ENCODE data around the gene RARB. TPM values are rescaled to one million over a fixed set of nuclear protein-coding genes. Genes with fewer than 3 reads are reported as not detected.

RARB gene
- total RNA-seq, 1 donor from 2014 or later = 5.6 TPM

GRCh38 chr3:25421747-25422146, 6.3 kb upstream of the RARB start:
- Histone ChIP-seq H3K36me3 (no peaks in the 10 kb centered on the region), H3K27me3 (ENCODE audit: low read depth) (no peaks in the 10 kb centered on the region), H3K27ac (no peak overlapping the region), H3K4me1 (peaks cover under 1% of the 10 kb centered on the region), H3K9me3 (no peaks in the 10 kb centered on the region), H3K4me3 (no peak overlapping the region)
- intact Hi-C loops (cut with DNase I) = no loop called here
- DNase-seq (no peak), ATAC-seq (no peak)
- no peak for TF ChIP-seq CTCF (IDR thresholded peaks at IDR 0.05)

- Histone ChIP-seq H3K27ac (no peak overlapping the region), H3K4me1 (peaks cover 9% of the 10 kb centered on the region), H3K36me3 (no peaks in the 10 kb centered on the region), H3K9me3 (no peaks in the 10 kb centered on the region), H3K27me3 (ENCODE audit: low read depth) (peaks cover 5% of the 10 kb centered on the region), H3K4me3 (no peak overlapping the region)
- ATAC-seq (no peak), DNase-seq (no peak)
- intact Hi-C loops (cut with DNase I) = no loop called here
- no peak for TF ChIP-seq CTCF (IDR thresholded peaks at IDR 0.05)
Observed at GRCh38 chr3:25423780-25424588, 4.1 kb upstream of the RARB start.

- H3K4me1 ChIP-seq = peaks cover 9% of the 10 kb centered on the region
- H3K36me3 ChIP-seq = no peaks in the 10 kb centered on the region
- H3K27me3 ChIP-seq (ENCODE audit: low read depth) = peaks cover 5% of the 10 kb centered on the region
- TF ChIP-seq CTCF (IDR thresholded peaks at IDR 0.05) = no peak
- DNase-seq (no peak), ATAC-seq (no peak)
- H3K27ac ChIP-seq = no peak overlapping the region
- no peaks in the 10 kb centered on the region for H3K9me3 ChIP-seq
- intact Hi-C loops (cut with DNase I) = no loop called here
- H3K4me3 ChIP-seq = no peak overlapping the region
Observed at GRCh38 chr3:25424614-25425013, 3.4 kb upstream of the RARB start.

DNA sequence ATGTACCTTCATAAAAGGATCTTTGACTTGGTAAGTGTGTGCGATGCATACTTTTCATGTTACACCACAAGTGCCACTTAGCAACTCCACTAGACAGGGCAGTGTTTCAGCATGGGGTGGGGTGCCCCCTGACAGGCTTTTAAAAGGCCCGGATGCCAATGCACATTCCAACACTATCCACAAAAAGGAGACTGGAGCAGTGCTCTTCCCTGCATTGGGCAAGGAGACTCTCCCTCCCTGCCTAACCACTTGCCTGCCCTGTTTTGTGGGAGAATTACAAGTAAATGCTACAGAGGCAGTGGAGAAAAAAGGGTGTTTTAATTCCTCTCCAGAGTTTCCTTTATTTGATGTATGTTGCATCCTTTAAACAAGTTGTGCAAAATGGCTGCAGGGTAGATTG, 1.7 kb upstream of the RARB start:
- Histone ChIP-seq H3K9me3 (no peaks in the 10 kb centered on the region), H3K27me3 (ENCODE audit: low read depth) (peaks cover 5% of the 10 kb centered on the region), H3K36me3 (no peaks in the 10 kb centered on the region), H3K27ac (no peak overlapping the region), H3K4me1 (peaks cover 9% of the 10 kb centered on the region), H3K4me3 (no peak overlapping the region)
- TF ChIP-seq CTCF (IDR thresholded peaks at IDR 0.05) = no peak
- intact Hi-C loops (cut with DNase I) = no loop called here
- DNase-seq (peak; percentile 51), ATAC-seq (peak; percentile 81 to 82)

DNA sequence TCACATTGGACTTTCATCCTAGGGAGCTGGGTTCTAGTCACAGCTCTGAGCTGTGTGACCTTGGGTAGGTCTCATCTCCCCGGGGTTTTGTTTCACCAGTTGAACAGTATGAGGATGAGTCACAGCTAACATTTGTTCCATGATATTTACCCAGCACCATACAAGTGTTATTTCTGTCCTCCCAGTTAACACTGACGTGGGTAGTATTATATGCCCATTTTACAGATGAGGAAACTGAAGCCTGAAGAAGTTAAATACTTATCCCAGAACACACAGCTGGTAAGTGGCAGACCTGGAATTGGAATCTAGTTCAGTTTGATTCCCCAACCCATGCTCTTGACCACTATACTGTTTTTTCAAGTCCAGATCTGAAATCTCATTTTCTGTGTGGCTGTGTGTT, 908 bp upstream of the RARB start:
- no peaks in the 10 kb centered on the region for H3K9me3 ChIP-seq
- no peak for DNase-seq
- intact Hi-C loops (cut with DNase I) = no loop called here

More for the DNA sequence above, 908 bp upstream of the RARB start:
- Histone ChIP-seq H3K36me3 (no peaks in the 10 kb centered on the region), H3K27ac (peak overlapping the region; percentile 85), H3K27me3 (ENCODE audit: low read depth) (peaks cover 5% of the 10 kb centered on the region), H3K4me3 (peak overlapping the region; percentile 60), H3K4me1 (peaks cover 9% of the 10 kb centered on the region)
- peak; percentile 40 to 43 for ATAC-seq
- no peak for TF ChIP-seq CTCF (IDR thresholded peaks at IDR 0.05)
